Measurements from ENCODE around the gene PACRG.

PACRG gene

GRCh38 chr6:163335671-163336545, 608.1 kb downstream of the PACRG start:
- TF ChIP-seq, protein P1, sequence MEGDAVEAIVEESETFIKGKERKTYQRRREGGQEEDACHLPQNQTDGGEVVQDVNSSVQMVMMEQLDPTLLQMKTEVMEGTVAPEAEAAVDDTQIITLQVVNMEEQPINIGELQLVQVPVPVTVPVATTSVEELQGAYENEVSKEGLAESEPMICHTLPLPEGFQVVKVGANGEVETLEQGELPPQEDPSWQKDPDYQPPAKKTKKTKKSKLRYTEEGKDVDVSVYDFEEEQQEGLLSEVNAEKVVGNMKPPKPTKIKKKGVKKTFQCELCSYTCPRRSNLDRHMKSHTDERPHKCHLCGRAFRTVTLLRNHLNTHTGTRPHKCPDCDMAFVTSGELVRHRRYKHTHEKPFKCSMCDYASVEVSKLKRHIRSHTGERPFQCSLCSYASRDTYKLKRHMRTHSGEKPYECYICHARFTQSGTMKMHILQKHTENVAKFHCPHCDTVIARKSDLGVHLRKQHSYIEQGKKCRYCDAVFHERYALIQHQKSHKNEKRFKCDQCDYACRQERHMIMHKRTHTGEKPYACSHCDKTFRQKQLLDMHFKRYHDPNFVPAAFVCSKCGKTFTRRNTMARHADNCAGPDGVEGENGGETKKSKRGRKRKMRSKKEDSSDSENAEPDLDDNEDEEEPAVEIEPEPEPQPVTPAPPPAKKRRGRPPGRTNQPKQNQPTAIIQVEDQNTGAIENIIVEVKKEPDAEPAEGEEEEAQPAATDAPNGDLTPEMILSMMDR (IDR thresholded peaks at IDR 0.05; ENCODE audit: control insufficient read depth, insufficient read depth, low read depth, low read length, missing control alignments) = no peak
- H3K4me3 ChIP-seq (ENCODE audit: control insufficient read depth, low read depth, low read length) = no peak overlapping the region
- DNase-seq (ENCODE audit: low read depth) = no peak

- TF ChIP-seq, protein P1 (IDR thresholded peaks at IDR 0.05; ENCODE audit: control insufficient read depth, insufficient read depth, low read depth, low read length, missing control alignments) = no peak
Measured at GRCh38 chr6:163336961-163337360, 609.2 kb downstream of the PACRG start.

GRCh38 chr6:163337958-163338357, 610.2 kb downstream of the PACRG start:
- H3K4me3 ChIP-seq (ENCODE audit: control insufficient read depth, low read depth, low read length) = no peak overlapping the region
- no peak for DNase-seq (ENCODE audit: low read depth)
- TF ChIP-seq, protein P1 (IDR thresholded peaks at IDR 0.05; ENCODE audit: control insufficient read depth, insufficient read depth, low read depth, low read length, missing control alignments) = no peak

More at GRCh38 chr6:163336961-163337360, 609.2 kb downstream of the PACRG start:
- no peak overlapping the region for H3K4me3 ChIP-seq (ENCODE audit: control insufficient read depth, low read depth, low read length)
- no peak for DNase-seq (ENCODE audit: low read depth)

- DNase-seq (ENCODE audit: low read depth) = no peak
- TF ChIP-seq, protein P1 (IDR thresholded peaks at IDR 0.05; ENCODE audit: control insufficient read depth, insufficient read depth, low read depth, low read length, missing control alignments) = no peak
- H3K4me3 ChIP-seq (ENCODE audit: control insufficient read depth, low read depth, low read length) = no peak overlapping the region
Measured at GRCh38 chr6:163338671-163339405, 611.1 kb downstream of the PACRG start.

DNA sequence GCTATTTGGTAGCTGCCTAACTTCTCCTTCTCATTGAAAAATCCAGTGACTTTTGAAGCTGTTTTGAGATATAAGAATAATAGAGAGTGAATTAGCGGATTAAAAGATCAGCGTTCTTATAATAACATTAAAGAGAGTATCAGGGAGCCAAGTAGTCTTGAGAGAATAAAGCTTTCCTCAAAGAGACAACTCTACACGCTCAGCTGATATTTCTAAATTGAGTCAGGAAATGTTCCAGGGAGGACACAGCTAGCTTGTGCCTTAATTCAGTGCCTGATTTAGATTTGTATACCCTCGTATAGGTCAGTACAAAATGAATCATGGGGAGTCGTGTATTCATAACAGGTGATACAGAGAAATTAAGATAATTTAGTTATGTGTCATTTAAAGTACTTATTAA, 611.7 kb downstream of the PACRG start:
- no peak overlapping the region for H3K4me3 ChIP-seq (ENCODE audit: control insufficient read depth, low read depth, low read length)
- no peak for DNase-seq (ENCODE audit: low read depth)
- TF ChIP-seq, protein P1 (IDR thresholded peaks at IDR 0.05; ENCODE audit: control insufficient read depth, insufficient read depth, low read depth, low read length, missing control alignments) = no peak

- TF ChIP-seq, protein P1 (IDR thresholded peaks at IDR 0.05; ENCODE audit: control insufficient read depth, insufficient read depth, low read depth, low read length, missing control alignments) = no peak
Measured at GRCh38 chr6:163340201-163340887, 612.6 kb downstream of the PACRG start.

More at GRCh38 chr6:163340201-163340887, 612.6 kb downstream of the PACRG start:
- H3K4me3 ChIP-seq (ENCODE audit: control insufficient read depth, low read depth, low read length) = no peak overlapping the region
- DNase-seq (ENCODE audit: low read depth) = no peak
